ENCODE data around the gene LAD1. TPM values are rescaled to one million over a fixed set of nuclear protein-coding genes. Genes with fewer than 3 reads are reported as not detected.
A peak's percentile ranks its signal among the peaks of the same experiment; 100 is the strongest.

Gene LAD1
- total RNA-seq, 1 donor from 2014 or later = not detected

- DNase-seq (ENCODE audit: low read depth in 2 of 2) = no peak
Observed at GRCh38 chr1:201419746-201420607, 20.9 kb upstream of the LAD1 start.

- no peak for DNase-seq (ENCODE audit: low read depth in 2 of 2)
Observed at GRCh38 chr1:201419256-201419655, 20.1 kb upstream of the LAD1 start.

GRCh38 chr1:201418461-201418860 is 19.3 kb upstream of the LAD1 start:
- no peak for DNase-seq (ENCODE audit: low read depth in 2 of 2)

- no peak for DNase-seq (ENCODE audit: low read depth in 2 of 2)
Observed at GRCh38 chr1:201414051-201414738, 15.1 kb upstream of the LAD1 start.

- no peak for DNase-seq (ENCODE audit: low read depth in 2 of 2)
Observed at GRCh38 chr1:201411292-201411691, 12.2 kb upstream of the LAD1 start.

- DNase-seq (ENCODE audit: low read depth in 2 of 2) = no peak
Observed at GRCh38 chr1:201409440-201409839, 10.3 kb upstream of the LAD1 start.

GRCh38 chr1:201408834-201409200 is 9.7 kb upstream of the LAD1 start:
- DNase-seq (ENCODE audit: low read depth in 2 of 2) = no peak

- DNase-seq (ENCODE audit: low read depth in 2 of 2) = peak; percentile 68 to 82
Observed at GRCh38 chr1:201408176-201408833, 9.2 kb upstream of the LAD1 start.

- no peak for DNase-seq (ENCODE audit: low read depth in 2 of 2)
Observed at GRCh38 chr1:201406831-201407406, 7.8 kb upstream of the LAD1 start.

- DNase-seq (ENCODE audit: low read depth in 2 of 2) = no peak
Observed at GRCh38 chr1:201405484-201405831, 6.3 kb upstream of the LAD1 start.

- no peak for DNase-seq (ENCODE audit: low read depth in 2 of 2)
Observed at GRCh38 chr1:201404722-201405483, 5.8 kb upstream of the LAD1 start.

GRCh38 chr1:201404055-201404454 is 4.9 kb upstream of the LAD1 start:
- DNase-seq (ENCODE audit: low read depth in 2 of 2) = peak in 1 of 2 donors; percentile 21

GRCh38 chr1:201403359-201403758 is 4.2 kb upstream of the LAD1 start:
- DNase-seq (ENCODE audit: low read depth in 2 of 2) = no peak

- no peak for DNase-seq (ENCODE audit: low read depth in 2 of 2)
Observed at GRCh38 chr1:201401700-201402099, 2.6 kb upstream of the LAD1 start.

GRCh38 chr1:201400852-201401230 is 1.7 kb upstream of the LAD1 start:
- DNase-seq (ENCODE audit: low read depth in 2 of 2) = no peak

- no peak for DNase-seq (ENCODE audit: low read depth in 2 of 2)
Observed at GRCh38 chr1:201400212-201400851, 1.2 kb upstream of the LAD1 start.

- no peak for DNase-seq (ENCODE audit: low read depth in 2 of 2)
Observed at GRCh38 chr1:201399352-201400126, 415 bp upstream of the LAD1 start.

- DNase-seq (ENCODE audit: low read depth in 2 of 2) = no peak
Observed at GRCh38 chr1:201397675-201398074, 1.4 kb downstream of the LAD1 start.

GRCh38 chr1:201396861-201397464 is 2.2 kb downstream of the LAD1 start:
- DNase-seq (ENCODE audit: low read depth in 2 of 2) = no peak

- DNase-seq (ENCODE audit: low read depth in 2 of 2) = no peak
Observed at GRCh38 chr1:201395936-201396335, 3.2 kb downstream of the LAD1 start.

Data from lung microvascular endothelial cell (primary cell).